GM12801 (cell line): ENCODE measurements around the gene KRT85.

Experiments
- CTCF ChIP-seq: IDR thresholded peaks from one replicate; pipeline ENCODE4 v1.5.1; 2011; ENCODE audit warnings: control low read depth; ENCODE audit not compliant: insufficient read length; ENCODE audit errors: extremely low read depth

The KRT85 gene

GRCh38 chr12:52319097-52319496, 48.2 kb downstream of the KRT85 start:
- TF ChIP-seq CTCF, result no peak

- TF ChIP-seq CTCF, result no peak
These were observed 48.9 kb downstream of the KRT85 start for GRCh38 chr12:52318241-52318990.

- no peak for TF ChIP-seq CTCF
These were observed 49.7 kb downstream of the KRT85 start for GRCh38 chr12:52317468-52318052.

- TF ChIP-seq CTCF, result no peak
These were observed 50.6 kb downstream of the KRT85 start for GRCh38 chr12:52316701-52317100.

- TF ChIP-seq CTCF, result no peak
These were observed 51.0 kb downstream of the KRT85 start for GRCh38 chr12:52316290-52316689.

- no peak for TF ChIP-seq CTCF
These were observed 52.8 kb downstream of the KRT85 start for GRCh38 chr12:52314511-52314910.

- no peak for TF ChIP-seq CTCF
These were observed 53.4 kb downstream of the KRT85 start for GRCh38 chr12:52313926-52314325.
